Mesendoderm (in vitro differentiated cells): ENCODE data around the gene MAP4.

Experiments used
- DNase-seq: peaks from one replicate; pipeline ENCODE4 v3.0.0; 2013
- H2AK5ac ChIP-seq: 2 replicates; pipeline ENCODE4 v1.6.1; 2013; ENCODE audit warnings: low read length, inconsistent platforms
- H2BK120ac ChIP-seq: 2 replicates; pipeline ENCODE4 v1.6.1; 2013; ENCODE audit warnings: low read depth, mild to moderate bottlenecking, low read length, moderate library complexity, mixed read lengths
- H2BK15ac ChIP-seq: replicated peaks from 2 replicates; pipeline ENCODE4 v1.6.1; 2013; ENCODE audit warnings: low read depth, mild to moderate bottlenecking, moderate library complexity
- H2BK5ac ChIP-seq: 2 replicates; pipeline ENCODE4 v1.6.1; 2013; ENCODE audit warnings: low read length, inconsistent platforms
- H3K18ac ChIP-seq: 2 replicates; pipeline ENCODE4 v1.6.1; 2013; ENCODE audit warnings: mild to moderate bottlenecking, low read length, mixed read lengths
- H3K23ac ChIP-seq: one replicate; pipeline ENCODE4 v1.6.1; 2013; ENCODE audit warnings: low read length
- H3K27ac ChIP-seq: 2 replicates; pipeline ENCODE4 v1.5.1; 2013; ENCODE audit warnings: low read depth, mild to moderate bottlenecking, inconsistent platforms, low read length, moderate library complexity
- H3K27me3 ChIP-seq: 2 replicates; pipeline ENCODE4 v1.6.1; 2013; ENCODE audit warnings: low read length, control low read depth, mild to moderate bottlenecking, inconsistent platforms; ENCODE audit not compliant: insufficient read depth, poor library complexity
- H3K36me3 ChIP-seq: 2 replicates; pipeline ENCODE4 v1.6.1; 2013; ENCODE audit warnings: low read length, inconsistent platforms; ENCODE audit not compliant: control insufficient read depth, insufficient read depth
- H3K4ac ChIP-seq: one replicate; pipeline ENCODE4 v1.6.1; 2013; ENCODE audit warnings: low read depth, mild to moderate bottlenecking, low read length, moderate library complexity
- H3K4me1 ChIP-seq: 2 replicates; pipeline ENCODE4 v1.6.1; 2013; ENCODE audit warnings: low read depth, low read length, inconsistent platforms; ENCODE audit not compliant: control insufficient read depth
- H3K4me2 ChIP-seq: 2 replicates; pipeline ENCODE4 v1.6.1; 2013; ENCODE audit warnings: low read length
- H3K4me3 ChIP-seq: 2 replicates; pipeline ENCODE4 v1.5.1; 2013; ENCODE audit warnings: mild to moderate bottlenecking, low read length
- H3K56ac ChIP-seq: one replicate; pipeline ENCODE4 v1.6.1; 2013; ENCODE audit warnings: low read length
- H3K79me1 ChIP-seq: 2 replicates; pipeline ENCODE4 v1.6.1; 2013; ENCODE audit warnings: low read length, inconsistent platforms
- H3K79me2 ChIP-seq: 2 replicates; pipeline ENCODE4 v1.6.1; 2013; ENCODE audit warnings: mild to moderate bottlenecking, low read length; ENCODE audit not compliant: control insufficient read depth, insufficient read depth
- H3K9ac ChIP-seq: 2 replicates; pipeline ENCODE4 v1.6.1; 2013; ENCODE audit warnings: low read length, inconsistent platforms
- H4K5ac ChIP-seq: one replicate; pipeline ENCODE4 v1.6.1; 2013; ENCODE audit warnings: low read length
- H4K8ac ChIP-seq: one replicate; pipeline ENCODE4 v1.6.1; 2013; ENCODE audit warnings: low read depth, mild to moderate bottlenecking, control low read depth, low read length, moderate library complexity
- WGBS: extraction: QIAGEN DNeasy Blood & Tissue Kit; methylation state at CpG from one replicate; pipeline ENCODE4 v1.1.7; 2013; ENCODE audit warnings: low lambda C conversion rate, missing lambda C conversion rate; ENCODE audit not compliant: insufficient coverage; ENCODE audit errors: extremely low coverage; 5-methylcytosine and 5-hydroxymethylcytosine counted together

The MAP4 gene

DNA sequence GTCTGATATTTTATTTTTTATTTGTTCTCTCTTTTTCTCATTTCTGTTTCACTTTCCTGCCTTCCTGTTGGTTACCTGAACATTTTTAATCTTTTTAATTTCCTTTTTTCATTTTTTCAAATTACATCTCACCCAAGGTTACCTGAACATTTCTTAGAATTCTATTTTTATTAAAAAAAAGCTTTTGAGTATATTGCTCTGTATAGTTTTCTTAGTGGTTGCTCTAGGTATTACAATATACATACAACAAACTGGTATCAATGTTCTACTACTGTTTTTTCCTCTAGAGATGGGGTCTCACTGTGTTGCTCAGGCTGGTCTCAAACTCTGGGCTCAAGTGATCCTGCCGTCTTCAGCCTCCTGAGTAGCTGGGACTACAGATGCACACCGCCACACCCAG lies 133.9 kb downstream of the MAP4 start:
- no peak overlapping the region for H3K9ac ChIP-seq
- no peak overlapping the region for H2BK120ac ChIP-seq
- H3K4me3 ChIP-seq = no peak overlapping the region
- H3K27ac ChIP-seq = no peak overlapping the region
- no peak for DNase-seq
- H3K4me1 ChIP-seq = no peaks in the 10 kb centered on the region
- H3K23ac ChIP-seq = no peak overlapping the region
- H3K18ac ChIP-seq = no peak overlapping the region
- WGBS = no CpG with 5 or more reads among the region's 2 CpGs
- no peak overlapping the region for H3K56ac ChIP-seq
- no peak overlapping the region for H2BK5ac ChIP-seq
- H3K79me2 ChIP-seq = no peaks in the 10 kb centered on the region
- no peaks in the 10 kb centered on the region for H3K79me1 ChIP-seq
- no peak overlapping the region for H2AK5ac ChIP-seq
- H3K4me2 ChIP-seq = no peak overlapping the region
- no peak overlapping the region for H4K5ac ChIP-seq
- H3K27me3 ChIP-seq = no peaks in the 10 kb centered on the region
- no peak overlapping the region for H3K4ac ChIP-seq
- no peak overlapping the region for H4K8ac ChIP-seq
- H3K36me3 ChIP-seq = no peaks in the 10 kb centered on the region
- H2BK15ac ChIP-seq = no peak overlapping the region

DNA sequence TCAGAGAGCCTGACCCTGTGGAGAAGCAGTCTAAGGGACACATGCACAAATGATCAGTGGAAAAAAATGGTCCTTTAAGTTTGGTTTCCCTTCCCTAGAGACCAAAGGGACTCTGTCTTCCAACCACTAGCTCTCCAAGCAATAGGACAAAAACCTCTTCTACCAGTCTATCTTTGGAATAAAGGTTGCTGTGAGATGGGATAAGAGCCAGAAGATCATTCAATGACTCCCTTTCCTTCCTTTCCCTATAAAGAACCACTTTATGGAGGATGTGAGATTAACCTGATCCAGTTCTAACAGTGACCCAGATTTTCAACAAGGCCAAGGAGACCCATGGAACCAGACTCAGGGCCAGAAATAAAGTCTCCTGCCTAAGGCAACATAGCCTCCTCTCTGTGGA lies 138.5 kb downstream of the MAP4 start:
- no peak for DNase-seq
- no peak overlapping the region for H3K4me2 ChIP-seq

GRCh38 chr3:47877290-47877689 lies 138.9 kb downstream of the MAP4 start:
- WGBS = no CpG with 5 or more reads among the region's 3 CpGs
- Histone ChIP-seq H3K23ac (no peak overlapping the region), H3K4me1 (no peaks in the 10 kb centered on the region), H3K36me3 (peaks cover 4% of the 10 kb centered on the region), H3K27ac (no peak overlapping the region), H2BK15ac (no peak overlapping the region), H3K4me2 (no peak overlapping the region), H3K27me3 (no peaks in the 10 kb centered on the region), H4K8ac (no peak overlapping the region), H3K79me1 (no peaks in the 10 kb centered on the region), H3K79me2 (no peaks in the 10 kb centered on the region), H3K18ac (no peak overlapping the region), H3K4me3 (no peak overlapping the region), H2AK5ac (no peak overlapping the region), H3K9ac (no peak overlapping the region), H3K56ac (no peak overlapping the region), H2BK5ac (no peak overlapping the region), H2BK120ac (no peak overlapping the region), H4K5ac (no peak overlapping the region), H3K4ac (no peak overlapping the region)
- DNase-seq = peak; percentile 32

More for the DNA sequence above, 138.5 kb downstream of the MAP4 start:
- H3K4me1 ChIP-seq = no peaks in the 10 kb centered on the region
- H3K79me2 ChIP-seq = no peaks in the 10 kb centered on the region
- H3K56ac ChIP-seq = no peak overlapping the region
- H3K4me3 ChIP-seq = no peak overlapping the region
- H3K4ac ChIP-seq = no peak overlapping the region
- no peak overlapping the region for H2BK5ac ChIP-seq
- no peak overlapping the region for H3K27ac ChIP-seq
- no peak overlapping the region for H4K5ac ChIP-seq
- no peaks in the 10 kb centered on the region for H3K27me3 ChIP-seq
- no peak overlapping the region for H3K9ac ChIP-seq
- no peak overlapping the region for H3K23ac ChIP-seq
- H4K8ac ChIP-seq = no peak overlapping the region
- H3K18ac ChIP-seq = no peak overlapping the region
- H2AK5ac ChIP-seq = no peak overlapping the region
- H2BK120ac ChIP-seq = no peak overlapping the region
- peaks cover 4% of the 10 kb centered on the region for H3K36me3 ChIP-seq
- H3K79me1 ChIP-seq = no peaks in the 10 kb centered on the region
- no peak overlapping the region for H2BK15ac ChIP-seq

DNA sequence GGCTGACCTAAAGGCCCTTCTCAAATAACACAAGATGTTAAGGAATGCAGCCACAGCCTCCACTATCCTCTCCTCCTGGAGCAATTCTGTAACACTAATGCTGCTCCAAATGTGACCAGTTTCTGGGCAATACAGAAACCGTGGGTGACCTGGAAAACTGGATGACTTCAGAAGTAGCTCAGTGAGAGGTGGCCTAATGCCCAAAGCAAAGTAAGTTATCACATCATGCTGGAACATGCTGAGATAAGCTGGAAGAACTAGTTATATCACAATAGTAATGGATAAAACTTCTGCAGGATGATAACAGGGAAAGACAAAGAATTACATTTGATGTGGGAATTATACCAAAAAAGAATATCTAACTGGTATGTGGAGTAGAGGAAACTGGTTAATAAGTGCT lies 141.3 kb downstream of the MAP4 start:
- Histone ChIP-seq H3K36me3 (peaks cover 5% of the 10 kb centered on the region), H3K4me1 (no peaks in the 10 kb centered on the region), H4K5ac (no peak overlapping the region), H3K27ac (no peak overlapping the region), H4K8ac (no peak overlapping the region), H3K56ac (no peak overlapping the region), H3K4me3 (no peak overlapping the region), H3K9ac (no peak overlapping the region), H3K4ac (no peak overlapping the region), H3K18ac (no peak overlapping the region), H3K27me3 (no peaks in the 10 kb centered on the region), H2BK120ac (no peak overlapping the region), H2AK5ac (no peak overlapping the region), H3K79me2 (no peaks in the 10 kb centered on the region), H3K23ac (no peak overlapping the region), H3K79me1 (no peaks in the 10 kb centered on the region), H3K4me2 (no peak overlapping the region), H2BK5ac (no peak overlapping the region), H2BK15ac (no peak overlapping the region)
- no peak for DNase-seq
- WGBS = no CpG with 5 or more reads among the region's 1 CpG

DNA sequence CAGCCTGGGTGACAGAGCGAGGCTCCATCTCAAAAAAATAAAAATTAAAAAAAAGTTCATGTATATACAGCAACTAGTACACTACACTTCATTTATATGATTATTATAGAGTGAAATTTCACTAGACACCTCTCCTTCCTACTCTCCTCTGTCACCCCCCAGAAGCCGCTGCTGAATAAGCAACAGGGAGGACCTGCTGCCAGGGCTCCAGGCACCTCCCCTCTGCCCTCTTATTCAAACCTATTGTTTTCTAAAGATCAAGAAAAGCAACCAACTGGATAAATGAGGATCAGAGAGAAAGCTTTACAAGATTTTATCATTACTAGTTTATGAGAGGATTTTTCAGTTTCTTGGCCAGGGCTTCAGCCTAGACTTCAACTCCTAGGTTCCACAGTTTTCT lies 141.8 kb downstream of the MAP4 start:
- Histone ChIP-seq H3K36me3 (peaks cover 7% of the 10 kb centered on the region), H3K27me3 (no peaks in the 10 kb centered on the region), H3K18ac (no peak overlapping the region), H3K79me1 (no peaks in the 10 kb centered on the region), H4K5ac (no peak overlapping the region), H3K4me3 (no peak overlapping the region), H3K4me1 (no peaks in the 10 kb centered on the region), H3K27ac (no peak overlapping the region), H3K79me2 (no peaks in the 10 kb centered on the region), H2BK5ac (no peak overlapping the region), H4K8ac (no peak overlapping the region), H3K9ac (no peak overlapping the region), H3K4me2 (no peak overlapping the region), H3K23ac (no peak overlapping the region), H2AK5ac (no peak overlapping the region), H3K4ac (no peak overlapping the region), H3K56ac (no peak overlapping the region), H2BK15ac (no peak overlapping the region), H2BK120ac (no peak overlapping the region)
- WGBS = no CpG with 5 or more reads among the region's 2 CpGs
- no peak for DNase-seq

- WGBS = no CpG with 5 or more reads among the region's 4 CpGs
Measured at GRCh38 chr3:47872916-47873315, 143.3 kb downstream of the MAP4 start.

More at GRCh38 chr3:47872916-47873315, 143.3 kb downstream of the MAP4 start:
- Histone ChIP-seq H3K4me3 (no peak overlapping the region), H3K23ac (no peak overlapping the region), H3K56ac (no peak overlapping the region), H3K27ac (no peak overlapping the region), H3K4me1 (no peaks in the 10 kb centered on the region), H3K27me3 (no peaks in the 10 kb centered on the region), H3K18ac (no peak overlapping the region), H3K4me2 (no peak overlapping the region), H2AK5ac (no peak overlapping the region), H3K79me1 (no peaks in the 10 kb centered on the region), H4K5ac (no peak overlapping the region), H2BK15ac (no peak overlapping the region), H3K79me2 (no peaks in the 10 kb centered on the region), H3K36me3 (peaks cover 7% of the 10 kb centered on the region), H3K4ac (no peak overlapping the region), H2BK120ac (no peak overlapping the region), H2BK5ac (no peak overlapping the region), H3K9ac (no peak overlapping the region), H4K8ac (no peak overlapping the region)
- DNase-seq = no peak
